C4-2B (cell line): ENCODE data around the gene CDCA7.

Experiments used
- ZFX ChIP-seq: fragments of 450-650 bp; IDR thresholded peaks from 2 replicates; pipeline ENCODE4 v1.6.1; 2017
- TF ChIP-seq, protein P1 (sequence below): fragments of 450-650 bp; conservative IDR thresholded peaks from 2 replicates; pipeline ENCODE4 v1.5.1; 2017; ENCODE audit warnings: mild to moderate bottlenecking

DNA sequence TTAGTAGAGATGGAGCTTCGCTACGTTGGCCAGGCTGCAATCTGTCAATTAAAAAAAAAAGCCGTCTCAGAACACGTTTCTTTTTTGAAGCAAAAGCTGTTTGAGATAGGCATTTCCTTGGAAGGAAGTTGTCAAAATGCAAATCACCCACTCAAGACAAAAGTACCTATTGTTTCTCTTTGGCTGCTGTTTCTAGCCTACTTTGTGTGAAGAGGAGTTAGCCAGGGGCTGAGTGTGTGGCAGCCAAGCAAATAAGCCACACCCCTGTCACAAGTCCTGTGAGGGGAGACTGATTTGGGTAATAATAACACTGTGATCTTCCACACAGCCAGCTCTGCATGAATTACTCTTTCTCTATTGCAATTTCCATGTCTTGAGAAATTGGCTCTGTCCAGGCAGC is 47.4 kb upstream of the CDCA7 start:
- TF ChIP-seq, protein P1, sequence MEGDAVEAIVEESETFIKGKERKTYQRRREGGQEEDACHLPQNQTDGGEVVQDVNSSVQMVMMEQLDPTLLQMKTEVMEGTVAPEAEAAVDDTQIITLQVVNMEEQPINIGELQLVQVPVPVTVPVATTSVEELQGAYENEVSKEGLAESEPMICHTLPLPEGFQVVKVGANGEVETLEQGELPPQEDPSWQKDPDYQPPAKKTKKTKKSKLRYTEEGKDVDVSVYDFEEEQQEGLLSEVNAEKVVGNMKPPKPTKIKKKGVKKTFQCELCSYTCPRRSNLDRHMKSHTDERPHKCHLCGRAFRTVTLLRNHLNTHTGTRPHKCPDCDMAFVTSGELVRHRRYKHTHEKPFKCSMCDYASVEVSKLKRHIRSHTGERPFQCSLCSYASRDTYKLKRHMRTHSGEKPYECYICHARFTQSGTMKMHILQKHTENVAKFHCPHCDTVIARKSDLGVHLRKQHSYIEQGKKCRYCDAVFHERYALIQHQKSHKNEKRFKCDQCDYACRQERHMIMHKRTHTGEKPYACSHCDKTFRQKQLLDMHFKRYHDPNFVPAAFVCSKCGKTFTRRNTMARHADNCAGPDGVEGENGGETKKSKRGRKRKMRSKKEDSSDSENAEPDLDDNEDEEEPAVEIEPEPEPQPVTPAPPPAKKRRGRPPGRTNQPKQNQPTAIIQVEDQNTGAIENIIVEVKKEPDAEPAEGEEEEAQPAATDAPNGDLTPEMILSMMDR: no peak
- TF ChIP-seq ZFX: no peak
